ENCODE data around the gene CACHD1.

- no peak for TF ChIP-seq CTCF (IDR thresholded peaks at IDR 0.05 in 8 of 11, conservative IDR thresholded peaks at IDR 0.05 in 3 of 11)
- TF ChIP-seq POLR2A (IDR thresholded peaks at IDR 0.05), result no peak
- no peak for TF ChIP-seq POLR2AphosphoS5 (IDR thresholded peaks at IDR 0.05)
Observed at GRCh38 chr1:64601207-64601606, 131.3 kb downstream of the CACHD1 start.
